ENCODE results near the gene SCAMP1.

Gene SCAMP1

DNA sequence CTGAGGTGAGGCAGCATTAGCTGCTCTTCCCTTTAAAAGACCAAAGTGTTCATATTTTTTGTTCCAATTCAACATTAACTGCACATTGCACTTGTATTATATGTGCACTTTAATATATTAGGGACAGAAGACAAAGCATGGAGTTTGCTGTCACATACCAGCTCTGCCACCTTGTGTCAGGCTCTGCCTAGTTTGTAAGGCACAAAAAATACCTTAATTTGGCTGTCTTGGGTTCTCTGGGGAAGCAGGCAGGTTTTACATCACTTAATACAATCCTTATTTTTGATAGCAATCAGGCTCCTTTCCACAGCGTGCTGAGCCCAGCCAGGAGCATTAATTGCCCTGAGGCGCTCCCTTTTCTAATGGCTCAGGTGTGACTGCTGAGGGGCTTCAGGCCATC lies 131.8 kb downstream of the SCAMP1 start:
- DNase-seq = no peak

DNA sequence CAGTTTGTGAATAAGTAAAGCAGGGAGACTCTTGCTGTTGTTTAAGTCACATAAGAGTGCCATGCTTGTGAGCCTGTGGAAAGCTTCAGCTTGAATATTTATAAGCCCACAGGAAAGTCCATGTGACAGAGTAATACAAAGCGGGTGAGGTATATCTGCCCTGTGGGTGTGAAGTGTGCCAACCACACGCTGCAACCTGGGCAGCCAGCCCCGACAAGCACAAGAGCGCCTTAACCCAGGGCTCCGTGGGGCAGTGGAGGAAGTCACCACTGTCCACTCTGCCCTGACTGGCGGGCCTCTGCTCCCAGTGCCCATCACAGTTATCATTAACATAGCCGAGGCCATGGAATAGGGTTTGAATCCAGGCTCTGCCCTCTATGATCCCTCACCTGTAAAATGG lies 132.2 kb downstream of the SCAMP1 start:
- no peak for DNase-seq

DNA sequence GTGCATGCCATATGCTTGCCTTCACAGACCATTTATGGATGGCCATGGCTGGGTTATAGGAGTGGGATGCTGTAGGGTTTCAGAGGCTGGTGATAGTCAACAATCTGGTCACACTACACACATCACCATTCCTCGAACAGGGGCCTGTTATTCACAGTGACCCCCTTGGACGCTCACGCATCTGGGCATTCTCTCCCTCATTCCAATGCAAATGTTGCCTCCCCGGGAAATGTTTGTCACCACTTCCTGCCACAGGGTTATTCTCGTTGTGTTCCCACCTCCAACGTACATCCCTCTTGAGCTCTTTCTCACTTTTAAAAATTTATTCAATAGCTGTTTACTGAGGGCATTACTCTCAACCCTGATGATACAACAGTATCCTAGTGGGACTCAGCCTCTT lies 135.4 kb downstream of the SCAMP1 start:
- no peak for DNase-seq

DNA sequence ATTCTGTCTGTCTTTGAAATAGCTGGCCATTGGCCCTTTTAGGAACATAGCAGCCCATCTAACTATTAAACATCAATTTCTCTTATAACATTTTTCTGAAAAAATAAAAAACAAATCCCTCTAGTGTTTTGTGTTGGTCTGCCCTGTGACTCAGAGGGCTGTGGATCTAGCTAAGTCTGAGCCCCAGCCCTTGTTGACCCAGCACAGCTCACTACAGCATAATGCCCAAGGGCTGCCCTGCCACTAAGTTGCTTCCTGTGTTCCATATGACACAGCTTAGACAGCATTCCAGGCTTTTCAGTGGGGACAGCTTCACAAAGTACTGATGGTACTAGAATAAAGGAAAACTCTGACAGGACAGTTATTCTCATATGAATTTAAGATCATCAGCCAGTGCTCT lies 136.0 kb downstream of the SCAMP1 start:
- no peak for DNase-seq

DNA sequence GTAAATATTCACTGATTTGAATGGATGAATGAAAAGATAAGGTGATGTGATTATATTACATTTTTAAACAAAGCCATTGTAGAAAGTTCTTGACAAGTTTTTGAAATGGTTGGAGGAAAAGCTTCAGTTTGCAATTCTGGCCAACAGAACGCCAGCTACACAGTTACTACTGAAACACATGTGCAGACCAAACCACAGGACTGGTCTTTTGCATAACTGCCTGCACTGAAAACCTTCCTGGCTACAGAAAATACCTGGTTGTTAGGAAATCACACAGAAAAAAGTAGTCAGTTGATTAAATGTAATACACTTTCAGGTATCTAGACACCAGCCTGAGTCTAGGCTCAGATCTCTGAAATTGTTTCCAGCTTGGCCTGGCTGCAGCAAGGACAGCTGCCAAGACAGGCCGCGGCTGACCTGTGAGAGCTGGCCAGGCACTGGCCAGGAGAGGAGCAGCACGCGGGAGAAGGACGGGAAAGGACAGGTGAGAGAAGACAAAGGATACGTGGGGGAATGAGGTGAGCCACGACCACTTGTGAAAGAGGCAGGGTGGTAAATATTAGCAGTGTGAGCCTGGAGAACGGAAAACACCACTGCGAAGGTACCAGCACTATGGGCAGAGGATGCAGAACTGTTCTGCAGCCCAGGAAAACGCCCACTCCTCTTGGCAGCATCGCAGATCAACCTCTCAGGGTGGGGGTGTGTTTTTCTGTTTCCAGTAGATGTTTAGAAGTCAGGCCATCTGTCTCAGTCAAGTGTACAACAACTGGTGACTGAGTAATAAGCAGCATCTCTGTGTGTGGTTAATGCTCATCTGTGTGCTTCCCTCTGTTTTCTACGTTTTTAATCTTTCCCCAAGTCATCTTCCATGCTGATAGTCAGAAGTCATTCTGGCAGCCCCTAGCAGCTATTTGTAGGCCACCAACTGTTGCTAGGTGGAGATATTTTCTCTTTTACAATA lies 137.4 kb downstream of the SCAMP1 start:
- peak in 2 of 51 donors; percentile 15 to 24 for DNase-seq

DNA sequence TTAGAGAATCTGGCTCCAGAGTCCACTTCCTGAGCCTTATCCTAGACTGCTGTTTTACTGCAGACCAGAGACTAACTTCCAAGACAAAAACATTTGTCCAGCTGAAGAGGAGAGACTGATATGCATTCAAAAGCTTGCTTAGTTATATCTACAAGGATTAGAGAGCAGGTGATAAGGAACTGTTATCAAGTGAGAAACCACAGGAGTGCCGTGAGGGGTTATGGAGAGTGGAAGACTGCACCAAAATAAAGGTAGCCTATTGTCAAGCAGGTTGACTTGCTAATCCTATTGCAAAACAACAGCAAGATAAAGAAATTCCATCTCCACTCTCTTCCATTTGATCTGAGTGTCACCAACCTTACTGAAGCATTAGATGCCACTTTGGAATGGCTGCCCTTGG lies 139.1 kb downstream of the SCAMP1 start:
- DNase-seq = no peak

DNA sequence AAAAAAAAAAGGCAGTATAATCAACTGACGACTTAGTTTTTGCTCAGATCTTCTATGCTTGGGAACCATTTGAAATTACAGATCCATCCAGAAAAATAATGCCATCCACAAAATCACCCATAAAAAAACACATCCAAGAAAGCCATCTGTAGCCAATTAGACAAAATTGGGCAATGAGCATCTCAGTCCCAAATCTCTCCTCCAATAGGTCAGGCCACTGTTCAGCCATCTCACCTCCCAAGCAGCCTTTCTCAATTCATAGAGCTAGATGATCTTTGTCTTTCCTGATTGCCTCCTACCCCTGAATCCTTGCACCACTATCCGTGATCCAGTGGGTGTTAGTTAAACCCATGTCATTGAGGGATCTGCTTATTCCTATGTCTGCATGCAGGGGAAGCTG lies 139.6 kb downstream of the SCAMP1 start:
- no peak for DNase-seq

DNA sequence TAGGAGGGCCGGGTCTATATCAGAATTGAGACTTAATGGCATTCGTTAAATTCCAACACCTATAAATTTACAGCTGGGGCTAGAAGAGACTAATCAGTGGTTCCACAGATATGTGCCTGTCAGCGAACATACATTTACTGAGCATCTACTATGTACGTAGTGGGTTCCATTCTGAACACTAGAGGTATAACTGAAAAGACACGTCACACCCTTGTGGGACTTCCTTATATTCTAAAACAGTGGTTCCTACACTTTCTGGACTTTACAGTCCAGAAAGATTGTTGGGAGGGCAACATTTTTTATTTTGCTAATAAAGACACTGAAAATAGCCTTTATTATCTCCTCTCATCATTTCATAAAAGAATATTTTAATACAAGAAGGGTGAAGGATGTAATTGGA lies 140.5 kb downstream of the SCAMP1 start:
- DNase-seq = no peak

DNA sequence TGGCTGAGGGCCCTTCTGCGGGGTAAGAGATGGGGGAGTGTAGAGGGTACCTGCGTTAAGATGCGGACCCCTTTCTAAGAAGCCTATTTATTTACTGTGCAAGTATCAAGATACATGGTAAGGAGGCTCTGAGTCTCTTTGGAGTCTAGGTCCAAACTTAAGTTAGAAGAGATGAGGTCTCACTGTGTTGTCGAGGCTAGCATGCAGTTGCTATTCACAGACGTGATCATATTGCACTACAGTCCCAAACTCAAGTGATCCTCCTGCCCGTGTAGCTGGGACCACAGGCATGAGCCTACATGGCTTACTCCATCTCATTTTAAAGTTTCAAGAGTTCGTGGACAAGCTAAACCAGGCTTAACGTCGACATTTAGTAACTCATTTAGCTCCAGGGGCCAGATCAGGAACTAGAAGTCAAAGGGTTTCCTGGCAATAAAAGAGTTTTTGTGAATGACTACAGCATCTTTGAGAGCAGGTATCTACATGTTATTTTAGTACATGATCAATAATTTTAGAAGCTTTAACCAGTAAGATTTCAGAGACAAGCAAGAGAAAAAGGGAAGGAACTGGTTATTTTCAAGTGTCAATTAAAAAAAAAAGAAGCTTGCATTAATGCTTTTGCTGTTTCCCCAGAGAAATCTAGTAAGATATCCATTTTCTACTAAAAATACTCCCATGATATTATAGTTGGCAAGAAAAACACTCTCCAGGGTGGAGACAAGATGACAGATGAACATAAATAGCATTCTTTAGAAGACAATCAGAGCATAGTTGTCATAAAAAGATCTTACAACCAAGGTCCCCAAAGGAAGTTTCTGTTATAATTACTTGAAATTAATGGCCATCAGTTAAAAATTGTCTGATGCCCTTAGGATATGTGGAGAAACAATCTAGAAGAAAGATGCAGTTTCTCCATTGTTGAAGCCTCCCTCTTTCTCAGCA lies 141.3 kb downstream of the SCAMP1 start:
- no peak for DNase-seq

DNA sequence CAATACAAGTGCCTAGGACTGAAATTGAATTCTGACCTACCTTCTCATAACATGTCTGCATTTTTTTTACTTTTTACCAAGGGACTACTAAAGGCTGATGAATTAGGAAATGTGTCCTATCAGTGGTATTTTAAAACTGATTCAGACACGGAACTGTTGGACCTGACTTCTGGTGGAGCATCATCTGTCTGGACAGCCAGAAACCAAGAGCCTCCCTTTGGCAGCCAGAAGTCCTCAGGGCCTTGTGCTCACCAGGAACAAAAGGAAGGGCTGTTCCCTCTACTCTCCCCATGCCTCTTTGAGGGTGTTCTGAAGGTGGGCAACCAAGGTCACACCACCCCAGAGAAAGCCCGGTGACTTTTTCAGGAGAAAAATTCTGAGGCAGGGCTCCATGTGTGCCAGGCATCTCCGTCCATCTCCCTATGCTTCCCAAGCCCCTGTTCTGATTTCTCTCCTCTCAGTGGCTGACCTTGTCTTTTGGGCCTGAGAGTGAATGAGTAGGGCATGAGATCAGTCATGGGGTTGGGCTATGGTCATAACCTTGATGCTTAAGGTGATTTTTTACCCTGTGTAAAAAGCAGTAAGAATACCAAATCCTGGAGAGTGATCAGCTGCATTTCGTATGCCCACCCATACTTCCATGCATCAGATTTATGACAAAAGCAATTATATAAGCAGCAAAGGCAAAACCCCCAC lies 143.7 kb downstream of the SCAMP1 start:
- no peak for DNase-seq

DNA sequence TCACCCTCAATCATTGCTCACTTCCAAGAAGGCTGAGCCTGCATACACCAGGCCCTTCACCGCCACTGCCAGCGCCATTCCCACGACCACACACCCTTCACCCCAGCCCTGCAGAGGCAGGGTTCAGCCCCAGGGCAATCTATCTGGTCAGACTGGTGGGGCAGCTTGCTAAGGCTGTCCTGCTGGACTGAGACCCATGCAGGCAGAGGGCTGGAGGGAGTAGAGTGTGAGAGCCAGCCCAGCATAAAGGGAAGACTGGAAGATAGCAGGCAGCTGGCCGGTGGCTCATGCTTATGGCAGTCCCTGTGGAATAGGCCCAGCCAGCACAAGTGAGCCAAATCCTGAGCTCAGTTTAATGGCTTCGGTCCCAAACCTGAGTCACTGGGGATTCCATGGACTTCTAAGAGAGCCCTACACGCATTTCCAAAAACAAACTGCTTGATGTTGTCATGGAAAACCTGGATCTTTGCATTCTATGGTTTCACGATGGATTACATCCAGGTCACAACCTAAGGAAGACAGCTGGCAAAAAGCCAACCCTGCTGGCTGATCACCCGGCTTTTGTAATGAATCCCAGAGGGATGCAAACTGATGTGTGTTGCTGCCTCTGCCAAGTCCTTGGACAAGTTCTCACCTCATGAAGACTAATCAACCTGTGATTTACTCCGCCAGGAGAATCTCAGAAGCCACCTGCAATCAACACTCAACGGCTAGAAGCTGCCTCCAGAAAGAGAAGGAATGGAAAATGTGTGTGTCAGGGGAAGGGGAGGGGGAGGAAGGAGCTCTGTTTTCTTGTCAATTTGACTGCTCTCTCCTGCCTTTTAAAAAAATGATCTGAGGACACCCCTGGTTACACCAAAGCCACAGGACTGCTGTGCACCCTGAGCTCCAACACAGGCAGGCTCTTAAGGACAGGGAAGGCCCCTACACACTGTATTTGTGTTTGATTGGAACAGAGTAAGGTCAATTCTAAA lies 144.6 kb downstream of the SCAMP1 start:
- peak in 47 of 51 donors; percentile 21 to 88 (median 70) for DNase-seq

DNA sequence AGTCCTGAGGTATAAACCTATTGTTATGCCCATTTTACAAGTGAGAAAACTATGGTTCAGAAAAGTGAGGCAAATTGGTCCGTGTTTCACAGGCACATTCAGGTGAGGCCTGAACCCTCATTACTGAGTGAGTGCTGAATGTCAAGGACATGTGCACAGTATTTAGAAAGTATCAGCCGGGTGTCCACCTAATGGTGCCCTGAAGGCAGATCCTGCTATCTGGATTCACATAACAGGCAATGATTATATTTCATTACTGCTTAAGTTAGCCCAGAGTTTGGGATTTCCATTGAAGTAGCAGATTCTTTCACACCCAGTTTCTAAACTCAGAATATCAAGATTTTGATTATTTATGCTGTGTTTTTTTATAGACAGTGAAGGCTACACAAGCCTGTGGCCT lies 145.4 kb downstream of the SCAMP1 start:
- DNase-seq = no peak

DNA sequence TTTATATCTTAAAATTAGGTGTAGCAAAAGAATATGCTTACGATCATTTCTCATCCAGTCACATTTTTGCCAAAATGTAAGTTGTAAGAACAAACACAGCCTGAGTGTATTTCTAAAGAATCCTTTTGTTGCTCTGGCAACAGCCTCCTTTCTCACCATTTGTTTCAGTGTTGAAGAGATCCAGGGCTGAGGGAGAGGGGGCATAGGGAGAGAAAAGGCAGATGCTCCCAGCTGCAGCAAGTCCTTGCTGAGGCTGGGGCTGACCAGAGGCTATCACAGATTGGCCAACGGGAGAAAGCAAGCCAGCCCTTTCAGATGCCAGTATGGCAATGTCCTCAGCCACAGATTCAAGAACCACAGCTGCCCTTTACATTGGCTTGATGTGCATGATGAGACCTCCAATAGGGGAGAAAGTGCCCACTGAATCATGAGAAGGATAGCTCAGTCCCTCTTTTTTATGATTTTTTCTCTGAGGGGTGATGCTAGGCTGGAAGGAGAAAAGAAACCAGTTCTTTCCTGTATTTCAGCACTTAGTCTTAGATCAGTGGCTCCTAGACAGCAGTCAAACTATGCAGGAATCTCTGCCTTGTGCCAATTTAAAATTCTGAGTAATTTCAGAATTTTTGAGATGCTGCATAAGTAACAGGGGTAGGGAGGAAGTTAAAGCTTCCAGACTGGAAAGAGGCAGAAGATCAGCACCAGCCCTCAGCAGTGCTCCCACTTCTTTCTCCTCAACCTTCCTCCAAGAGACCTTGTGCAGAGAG lies 146.0 kb downstream of the SCAMP1 start:
- peak in 14 of 51 donors; percentile 3 to 66 (median 24) for DNase-seq

DNA sequence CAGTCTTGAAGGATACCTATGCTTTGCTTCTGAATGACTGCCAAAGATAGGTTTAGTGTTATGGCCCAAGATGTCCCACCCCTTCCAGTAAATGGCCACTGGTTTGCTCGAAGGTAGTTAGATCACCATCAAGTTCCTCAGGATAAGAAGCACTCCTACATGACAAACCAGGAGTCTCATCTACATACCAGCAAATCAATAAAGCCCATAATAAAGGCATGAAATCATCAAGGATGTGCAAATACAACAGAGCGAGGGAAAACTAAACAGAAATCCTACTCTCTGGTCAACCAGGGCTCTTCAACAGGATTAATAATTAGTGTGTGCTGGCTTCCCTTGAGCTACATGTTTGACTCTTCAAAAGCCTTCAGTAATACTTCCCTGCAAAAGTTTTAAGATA lies 147.1 kb downstream of the SCAMP1 start:
- DNase-seq = peak in 1 of 51 donors; percentile 24

DNA sequence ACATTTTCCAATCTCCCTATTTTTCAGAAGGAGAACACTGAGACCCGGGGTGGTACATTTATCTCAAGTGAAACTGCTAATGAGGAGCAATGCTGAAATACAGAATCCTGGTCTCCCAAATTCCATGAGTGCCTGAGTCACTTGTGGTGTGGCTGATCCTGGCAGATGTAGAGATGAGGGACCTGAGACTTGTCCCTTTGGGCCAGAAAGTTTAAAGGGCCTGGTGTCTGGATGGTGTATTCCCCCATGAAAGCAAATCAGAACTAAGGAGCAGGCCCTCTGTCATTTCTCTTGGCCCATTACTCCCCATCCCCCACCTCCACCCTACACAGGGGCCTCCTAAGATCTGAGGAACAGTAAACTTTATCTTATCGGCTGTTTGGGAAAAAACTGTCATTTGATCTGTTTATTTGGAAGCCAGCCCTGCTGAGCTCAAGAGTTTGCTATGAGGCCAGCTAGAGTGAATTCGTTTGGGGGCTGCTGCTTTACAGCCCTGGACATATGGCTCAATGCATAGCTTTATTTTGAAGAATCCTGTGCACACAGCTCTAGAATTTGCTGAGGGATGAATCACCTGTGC lies 147.9 kb downstream of the SCAMP1 start:
- DNase-seq = peak in 1 of 51 donors; percentile 57

DNA sequence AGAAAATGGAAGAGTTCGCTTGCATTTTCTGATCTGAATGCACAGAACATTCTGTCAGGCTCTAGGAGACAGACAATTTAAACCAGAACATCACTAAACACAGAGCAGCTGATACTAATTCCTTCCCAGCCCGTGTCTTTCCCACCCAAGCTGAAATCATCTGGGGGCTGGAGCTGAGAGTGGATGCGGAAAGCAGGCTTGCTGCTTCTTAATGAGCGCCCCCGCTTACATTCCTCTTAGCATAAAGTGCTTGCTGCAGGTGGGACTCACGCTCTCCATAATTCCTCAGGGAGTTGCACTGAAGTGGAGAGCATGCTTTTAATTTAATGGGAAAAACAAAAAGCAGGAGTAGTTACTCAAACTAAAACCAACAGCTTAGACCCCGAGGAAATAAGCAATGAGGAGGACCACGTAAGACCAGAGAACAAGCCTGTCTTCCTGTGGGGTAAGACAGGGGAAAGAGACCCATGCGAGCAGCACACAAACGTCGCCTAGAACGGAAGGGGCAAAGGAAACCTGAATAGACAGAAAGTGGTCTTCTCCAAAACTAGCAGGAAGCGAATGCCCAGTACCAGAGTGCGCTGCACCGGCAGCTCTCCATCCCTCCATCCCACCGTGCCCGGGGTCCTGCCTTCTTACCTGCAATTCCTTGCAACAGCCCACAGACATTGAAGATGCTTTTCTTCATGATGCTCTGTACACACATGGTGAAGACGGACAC lies 148.9 kb downstream of the SCAMP1 start:
- peak in 3 of 51 donors; percentile 36 to 77 (median 44) for DNase-seq

DNA sequence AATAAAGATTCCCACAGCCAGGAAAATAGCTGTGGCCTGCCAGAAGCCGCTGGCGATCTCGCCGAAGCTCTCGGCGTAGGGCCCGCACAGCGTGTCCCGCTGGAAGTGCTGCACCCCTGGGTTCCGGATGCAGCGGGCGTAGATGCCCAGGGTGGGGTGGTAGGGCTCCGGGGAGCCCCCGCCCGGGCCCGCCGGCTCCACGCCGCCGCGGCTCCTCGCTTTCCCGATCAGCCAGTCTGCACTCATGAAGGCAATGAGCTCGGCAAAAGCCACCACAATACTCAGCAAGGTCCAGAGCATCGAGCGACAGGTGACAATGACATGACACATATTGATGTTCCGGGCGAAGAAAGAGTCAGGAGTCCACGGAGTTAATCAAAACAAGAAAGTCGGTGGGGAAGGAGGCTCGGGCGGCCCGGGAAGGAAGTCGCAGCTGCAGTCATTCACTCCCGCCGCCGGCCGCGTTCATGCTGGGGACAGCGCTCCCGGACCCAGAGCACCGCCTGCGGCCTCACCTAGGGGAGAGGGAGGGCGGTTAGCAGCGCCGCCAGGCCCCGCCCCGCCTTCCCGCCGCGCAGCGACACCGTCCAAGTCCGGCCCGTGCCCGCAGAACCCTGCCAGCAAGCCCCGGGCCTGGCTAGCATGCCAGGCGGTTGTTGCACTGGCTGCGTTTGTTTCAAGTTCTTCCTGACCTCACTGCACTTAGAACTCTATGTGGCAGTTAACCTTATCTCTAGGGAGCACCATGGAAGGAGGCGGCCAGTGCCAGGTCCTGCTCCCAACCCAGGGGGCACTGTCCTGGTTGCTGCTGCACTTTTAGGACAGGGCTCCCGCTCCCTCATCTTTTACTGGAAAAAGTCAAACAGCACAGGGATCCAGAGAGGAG lies 149.7 kb downstream of the SCAMP1 start:
- DNase-seq = peak in 48 of 51 donors; percentile 14 to 74 (median 50)
